Stimulated activated CD8-positive, alpha-beta memory T cell treated with anti-CD3 and anti-CD28 coated beads, Interleukin-15, amount 100 ng/mL, for 48 hours (primary cell): ENCODE data around the gene ERICH4.

ENCODE experiments used
- DNase-seq, 2 donors: peaks; one replicate each; pipeline ENCODE4 v3.0.0-alpha.2; 2020; ENCODE audit warnings: low read depth in 2 of 2

The ERICH4 gene

DNA sequence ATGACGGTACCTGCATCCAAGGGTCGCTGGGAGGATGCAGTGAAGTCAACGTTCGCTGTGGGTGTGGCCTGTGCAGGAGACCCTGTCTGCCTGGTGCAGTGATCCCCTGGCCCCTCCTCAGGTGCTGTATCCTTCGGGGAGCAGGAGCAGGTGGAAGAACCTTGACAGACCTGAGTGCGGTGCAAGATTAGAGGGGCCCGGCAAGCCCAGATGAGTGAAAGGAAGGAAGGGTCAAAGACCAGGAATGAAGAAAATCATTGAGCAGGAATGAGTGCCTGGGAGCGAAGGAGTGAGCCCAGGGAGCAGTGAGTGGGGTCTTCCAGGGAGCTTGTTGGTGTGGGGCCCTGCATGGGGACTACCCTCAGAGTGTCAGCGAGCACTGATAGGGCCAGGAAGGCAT is 28.5 kb upstream of the ERICH4 start:
- DNase-seq, result no peak

DNA sequence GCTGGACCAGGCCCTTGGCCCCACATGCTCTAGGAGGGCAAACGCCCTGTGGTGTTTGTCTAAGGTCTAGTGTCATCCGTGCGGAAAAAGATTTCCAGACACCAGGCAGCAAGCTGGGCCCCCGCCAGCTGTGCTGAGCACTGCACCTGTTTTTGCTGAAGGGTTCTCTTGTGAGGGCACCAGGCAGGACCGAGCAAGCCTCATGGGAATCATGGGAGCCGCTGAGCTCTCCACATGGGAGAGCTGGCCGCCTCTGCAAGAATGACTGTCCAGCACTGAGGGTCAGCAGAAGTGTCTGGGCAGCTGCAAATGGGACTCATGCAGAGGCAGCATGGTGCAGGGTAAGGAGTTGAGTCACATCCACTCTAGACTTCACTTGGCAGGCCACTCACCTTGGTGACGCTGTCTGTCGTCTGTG is 27.8 kb upstream of the ERICH4 start:
- DNase-seq, result no peak

DNA sequence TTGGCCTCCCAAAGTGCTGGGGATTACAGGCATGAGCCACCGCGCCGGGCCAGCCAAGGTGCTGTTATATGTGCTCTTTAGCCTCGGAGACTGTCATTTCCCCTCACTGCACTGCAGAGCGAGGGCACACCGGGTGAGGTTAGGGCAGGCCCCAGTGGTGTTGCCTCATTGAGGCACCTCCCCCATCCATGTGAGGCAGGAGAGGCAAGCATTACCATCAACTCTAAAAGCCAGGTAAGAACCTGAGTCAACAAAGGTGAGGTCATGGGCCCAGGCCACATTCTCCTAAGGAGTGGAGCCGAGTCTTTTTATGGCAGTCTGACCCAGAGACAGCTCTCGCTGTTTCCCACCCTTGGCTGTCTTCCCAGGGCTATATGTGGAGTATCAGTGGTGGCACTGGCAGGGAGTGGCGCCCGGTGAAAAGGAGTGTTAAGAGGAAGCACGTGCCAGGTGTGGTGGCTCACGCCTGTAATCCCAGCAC is 26.7 kb upstream of the ERICH4 start:
- DNase-seq, result no peak

DNA sequence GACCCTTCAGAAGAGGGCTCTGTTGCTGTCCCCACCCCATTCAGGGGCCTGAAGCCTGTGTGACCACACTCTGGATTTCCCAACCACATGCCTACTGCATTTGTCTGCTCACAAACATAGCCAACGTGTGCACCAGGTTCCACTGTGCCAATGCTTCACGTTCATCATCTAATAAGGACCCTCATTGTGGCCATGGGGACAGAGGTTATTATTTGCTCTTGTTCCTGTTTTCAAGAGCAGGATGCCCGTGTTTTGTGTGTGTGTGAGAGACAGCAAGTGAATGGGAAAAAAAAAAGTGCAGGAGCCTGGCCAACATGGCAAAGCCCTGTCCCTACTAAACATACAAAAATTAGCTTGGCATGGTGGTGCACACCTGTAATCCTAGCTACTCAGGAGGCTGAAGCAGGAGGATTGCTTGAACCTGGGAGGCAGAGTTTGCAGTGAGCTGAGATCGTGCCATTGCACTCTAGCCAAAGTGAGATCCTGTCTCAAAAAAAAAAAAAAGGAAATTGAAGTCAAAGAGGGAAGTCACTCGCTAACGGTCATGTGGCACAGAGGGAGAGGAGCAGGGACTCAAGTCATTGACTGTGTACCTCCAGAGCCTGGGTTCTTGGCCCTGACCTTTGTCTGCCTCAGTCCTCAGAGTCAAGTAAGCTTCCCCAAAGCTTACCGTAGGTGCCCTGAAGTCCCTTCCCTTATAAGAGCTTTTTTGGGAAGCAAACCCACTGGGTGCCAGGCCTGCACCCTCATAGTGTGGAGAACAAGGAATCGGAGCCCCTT is 22.7 kb upstream of the ERICH4 start:
- no peak for DNase-seq

DNA sequence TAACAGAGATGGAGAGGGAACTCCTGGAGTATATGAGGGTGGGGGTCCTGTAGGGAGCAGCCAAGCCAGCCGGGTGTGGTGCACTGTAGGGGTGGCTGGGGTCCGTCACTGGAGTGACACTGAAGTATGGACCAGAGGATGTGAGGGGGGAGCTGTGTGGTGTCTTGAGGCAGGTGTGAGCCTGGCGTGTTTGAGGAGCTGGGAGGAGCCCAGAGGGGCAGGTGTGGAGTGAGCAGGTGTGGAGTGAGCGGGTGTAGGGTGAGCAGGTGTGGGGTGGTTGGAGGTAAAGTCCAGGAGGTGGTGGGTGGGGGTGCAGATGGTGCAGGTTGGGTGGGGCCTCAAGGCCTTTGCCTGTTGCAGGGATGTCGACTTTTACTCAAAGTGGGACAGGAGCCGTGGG is 21.6 kb upstream of the ERICH4 start:
- DNase-seq, result no peak

DNA sequence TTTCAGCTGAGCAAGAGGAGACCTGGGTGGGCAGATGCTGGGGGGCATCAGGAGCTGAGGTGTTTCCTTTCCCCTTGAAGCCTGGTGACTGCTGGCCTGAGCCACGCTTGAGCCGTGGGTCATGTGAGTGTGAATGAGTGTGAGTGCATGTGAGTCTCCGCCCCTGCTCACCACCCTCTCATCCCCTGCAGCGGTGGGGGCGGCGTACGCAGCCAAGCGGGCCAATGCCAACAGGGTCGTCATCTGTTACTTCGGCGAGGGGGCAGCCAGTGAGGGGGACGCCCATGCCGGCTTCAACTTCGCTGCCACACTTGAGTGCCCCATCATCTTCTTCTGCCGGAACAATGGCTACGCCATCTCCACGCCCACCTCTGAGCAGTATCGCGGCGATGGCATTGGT is 21.0 kb upstream of the ERICH4 start:
- DNase-seq, result no peak

DNA sequence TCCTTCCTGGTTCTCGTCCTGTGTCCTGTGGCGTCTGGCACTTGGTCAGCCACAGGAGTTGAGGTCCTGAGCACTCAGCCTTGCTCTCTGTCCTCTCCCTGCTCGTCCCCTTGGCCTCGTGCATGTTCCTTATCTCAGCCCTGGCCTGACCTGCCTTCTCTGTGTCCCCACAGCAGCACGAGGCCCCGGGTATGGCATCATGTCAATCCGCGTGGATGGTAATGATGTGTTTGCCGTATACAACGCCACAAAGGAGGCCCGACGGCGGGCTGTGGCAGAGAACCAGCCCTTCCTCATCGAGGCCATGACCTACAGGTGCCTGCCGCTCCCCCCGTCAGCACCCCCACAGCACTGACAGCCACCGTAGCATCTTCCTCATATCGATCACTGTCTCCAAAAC is 20.5 kb upstream of the ERICH4 start:
- DNase-seq, result no peak

DNA sequence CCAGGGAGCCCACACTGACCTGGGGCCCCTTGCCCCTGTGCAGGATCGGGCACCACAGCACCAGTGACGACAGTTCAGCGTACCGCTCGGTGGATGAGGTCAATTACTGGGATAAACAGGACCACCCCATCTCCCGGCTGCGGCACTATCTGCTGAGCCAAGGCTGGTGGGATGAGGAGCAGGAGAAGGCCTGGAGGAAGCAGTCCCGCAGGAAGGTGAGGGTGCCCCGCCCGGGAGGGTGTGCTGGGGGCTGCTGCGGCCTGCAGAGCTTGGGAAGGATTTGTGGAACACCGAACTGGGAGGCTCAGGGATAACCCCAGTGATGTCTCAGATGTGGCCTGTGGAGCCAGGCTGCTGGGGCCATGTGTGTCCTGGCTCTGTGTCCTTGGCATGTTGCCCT is 20.0 kb upstream of the ERICH4 start:
- DNase-seq, result no peak

DNA sequence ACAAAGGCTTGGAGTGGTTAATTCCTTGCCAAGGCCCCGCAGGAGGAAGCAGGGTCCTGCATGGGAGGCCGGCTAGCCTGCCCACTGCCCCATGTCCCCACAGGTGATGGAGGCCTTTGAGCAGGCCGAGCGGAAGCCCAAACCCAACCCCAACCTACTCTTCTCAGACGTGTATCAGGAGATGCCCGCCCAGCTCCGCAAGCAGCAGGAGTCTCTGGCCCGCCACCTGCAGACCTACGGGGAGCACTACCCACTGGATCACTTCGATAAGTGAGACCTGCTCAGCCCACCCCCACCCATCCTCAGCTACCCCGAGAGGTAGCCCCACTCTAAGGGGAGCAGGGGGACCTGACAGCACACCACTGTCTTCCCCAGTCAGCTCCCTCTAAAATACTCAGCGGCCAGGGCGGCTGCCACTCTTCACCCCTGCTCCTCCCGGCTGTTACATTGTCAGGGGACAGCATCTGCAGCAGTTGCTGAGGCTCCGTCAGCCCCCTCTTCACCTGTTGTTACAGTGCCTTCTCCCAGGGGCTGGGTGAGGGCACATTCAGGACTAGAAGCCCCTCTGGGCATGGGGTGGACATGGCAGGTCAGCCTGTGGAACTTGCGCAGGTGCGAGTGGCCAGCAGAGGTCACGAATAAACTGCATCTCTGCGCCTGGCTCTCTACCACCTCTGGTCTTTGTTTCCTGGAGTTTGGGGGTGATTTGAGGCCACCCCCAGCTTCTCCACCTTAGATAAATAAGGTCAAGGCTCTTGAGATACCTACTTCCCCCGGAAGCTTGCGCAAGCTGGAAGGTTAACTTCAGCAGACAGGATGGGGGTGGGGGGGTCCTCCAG is 18.4 kb upstream of the ERICH4 start:
- no peak for DNase-seq

DNA sequence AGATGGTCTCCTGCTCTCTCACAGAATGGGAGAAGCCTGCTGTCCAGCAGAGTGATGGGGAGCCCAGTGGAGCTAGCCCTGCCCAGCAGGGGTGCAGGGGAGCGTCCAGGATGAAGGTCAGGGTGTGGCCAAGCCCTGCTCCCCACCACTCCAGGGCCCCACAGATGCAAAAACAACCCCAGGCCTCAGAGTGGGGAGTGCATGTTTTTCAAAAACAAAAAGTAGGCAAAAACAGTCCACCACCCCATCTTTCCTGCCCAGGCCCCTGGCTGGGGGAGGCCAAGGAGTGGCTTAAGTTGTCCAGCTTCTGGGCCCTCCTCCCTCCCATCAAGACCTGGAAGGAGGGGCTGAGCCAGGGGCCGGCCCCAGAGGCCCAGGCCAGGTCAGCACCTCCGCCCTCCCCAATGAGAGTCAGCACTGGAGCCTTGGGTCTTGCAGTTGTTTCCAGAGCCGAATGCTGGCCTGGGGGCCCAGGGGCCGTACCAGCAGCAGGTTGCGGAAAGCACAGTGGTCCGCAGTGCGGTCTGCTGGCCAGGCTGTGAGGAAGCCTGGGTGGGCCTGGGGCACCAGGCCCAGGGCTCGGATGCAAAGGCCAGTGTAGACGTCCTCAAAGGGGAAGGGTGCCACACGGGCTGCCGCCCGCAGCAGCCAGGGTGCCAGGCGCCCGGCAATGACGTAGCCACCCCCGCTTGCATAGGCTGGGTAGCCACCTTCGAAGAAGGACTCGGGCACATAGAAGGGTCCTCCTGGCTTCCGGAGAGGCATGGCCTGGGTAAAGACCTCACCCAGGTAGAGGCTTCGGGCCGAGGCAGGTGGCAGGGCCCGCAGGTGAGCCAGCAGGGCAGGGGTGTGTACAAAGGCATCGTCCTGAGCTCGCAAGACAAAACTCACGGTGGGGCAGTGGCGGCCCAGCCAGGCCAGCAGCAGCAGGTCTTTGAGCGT is 17.5 kb upstream of the ERICH4 start:
- DNase-seq, result no peak

DNA sequence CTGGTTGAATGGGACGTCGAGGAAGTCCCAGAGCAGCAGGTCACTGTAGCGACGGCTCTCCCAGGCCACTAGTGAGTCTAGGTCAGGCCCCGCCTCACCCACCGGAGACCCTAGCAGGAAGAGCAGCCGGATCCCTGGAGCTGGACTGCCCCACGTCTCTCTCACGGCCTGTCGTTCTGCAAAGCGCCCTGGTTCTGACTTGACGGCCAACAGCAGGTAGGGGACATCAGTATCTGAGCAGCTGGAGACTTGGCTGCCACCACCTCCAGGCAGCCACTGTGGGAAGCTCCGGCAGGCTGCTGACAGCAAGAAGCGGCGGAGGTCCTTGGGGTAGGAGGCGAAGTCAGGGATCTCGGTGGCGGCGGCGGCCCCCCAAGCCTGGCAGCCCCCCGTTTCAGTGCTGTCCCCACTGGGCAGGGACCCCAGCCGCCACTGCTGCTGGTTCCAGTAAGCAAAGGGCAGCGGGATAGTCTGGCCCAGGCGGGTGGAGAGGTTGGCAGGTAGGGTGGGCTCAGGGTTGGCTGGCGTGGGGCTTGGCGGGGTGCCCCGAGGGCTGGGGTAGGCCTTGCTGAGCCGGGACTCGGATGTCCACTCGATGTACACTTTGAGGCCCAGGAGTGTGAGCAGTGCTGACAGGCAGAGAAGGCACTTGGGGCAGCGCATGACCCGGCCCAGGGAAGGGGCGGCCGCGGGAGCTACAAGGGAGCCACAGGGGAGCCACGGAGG is 16.7 kb upstream of the ERICH4 start:
- DNase-seq, result no peak

DNA sequence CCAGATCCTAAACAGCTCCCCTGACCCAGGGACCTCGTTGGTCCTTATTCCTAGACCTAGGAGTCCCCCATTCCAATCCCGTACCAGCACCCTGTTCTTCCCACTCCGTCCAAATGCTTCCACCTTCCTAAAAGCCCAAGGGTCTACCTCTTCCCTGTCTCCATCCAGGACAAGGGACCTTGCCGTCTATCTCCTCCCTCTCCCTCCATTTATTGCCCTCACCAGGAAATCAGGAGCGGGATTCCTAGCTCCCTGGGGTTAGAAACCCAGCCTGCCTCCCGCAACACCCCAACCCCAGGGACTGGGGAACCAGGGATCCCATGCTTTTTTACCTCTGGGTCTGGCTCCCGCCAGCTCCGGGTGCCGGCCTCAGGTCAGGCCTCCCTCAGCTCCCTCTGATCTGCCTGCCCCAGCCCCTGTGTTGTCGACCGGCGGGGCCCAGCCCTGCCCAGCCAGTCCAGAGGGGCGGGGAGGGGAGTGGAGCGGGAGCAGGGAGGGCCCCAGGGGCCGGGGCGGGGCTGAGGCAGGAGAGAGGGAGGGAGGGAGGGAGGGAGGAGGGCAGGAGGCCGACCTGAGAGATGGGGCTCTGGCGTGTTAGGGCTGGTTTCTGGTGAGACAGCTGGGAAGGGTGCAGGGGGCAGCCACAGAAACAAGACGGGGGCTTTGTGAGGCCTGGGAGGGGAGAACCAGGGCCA is 15.9 kb upstream of the ERICH4 start, which contains the start of gene B3GNT8:
TSS of gene B3GNT8 (minus strand) at position 423 of the 695 bp plus-strand sequence. CDS start 596 bp downstream, outside the sequence.
- peak; percentile 38 to 44 for DNase-seq

DNA sequence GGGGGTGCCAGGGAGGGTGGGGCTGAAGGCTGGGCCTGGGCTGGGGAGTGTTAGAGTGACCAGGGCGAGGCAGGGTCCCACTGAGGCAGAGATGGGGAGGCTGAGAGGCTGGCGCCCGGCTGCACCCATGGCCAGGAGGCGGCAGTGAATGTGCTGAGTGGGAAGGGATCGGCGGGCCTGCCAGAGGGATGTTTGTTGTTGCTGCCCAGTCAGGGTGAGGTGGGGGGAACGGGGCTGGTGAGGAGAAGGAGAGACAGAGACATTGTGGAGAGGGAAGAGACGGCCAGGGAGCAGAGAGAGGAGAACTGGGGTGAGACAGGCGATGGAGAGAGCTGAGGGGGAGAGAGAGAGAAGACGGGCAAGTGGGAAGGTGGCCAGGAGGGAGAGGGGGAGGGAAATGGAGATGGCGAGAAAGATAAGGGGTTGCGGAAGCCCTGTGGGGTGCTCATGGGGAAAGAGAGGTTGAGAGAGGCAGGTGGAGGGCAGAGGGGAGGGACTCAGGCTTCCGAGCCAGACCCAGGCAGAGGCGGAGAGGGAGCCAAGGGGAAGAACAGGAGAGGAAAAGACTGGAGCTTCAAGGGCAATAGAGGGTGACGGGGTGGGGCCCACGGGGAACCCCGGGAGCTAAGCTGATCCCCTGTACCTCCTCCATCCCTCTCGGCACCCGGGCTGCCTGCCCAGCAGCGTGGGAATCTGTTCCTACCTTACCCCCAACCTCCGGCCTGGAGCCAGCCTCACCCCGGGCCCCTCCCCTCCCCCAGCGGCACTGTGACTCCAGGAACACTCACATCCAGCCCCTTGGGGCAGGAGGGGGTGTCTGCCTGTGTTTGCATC is 15.1 kb upstream of the ERICH4 start:
- peak in 1 of 2 donors; percentile 18 for DNase-seq

DNA sequence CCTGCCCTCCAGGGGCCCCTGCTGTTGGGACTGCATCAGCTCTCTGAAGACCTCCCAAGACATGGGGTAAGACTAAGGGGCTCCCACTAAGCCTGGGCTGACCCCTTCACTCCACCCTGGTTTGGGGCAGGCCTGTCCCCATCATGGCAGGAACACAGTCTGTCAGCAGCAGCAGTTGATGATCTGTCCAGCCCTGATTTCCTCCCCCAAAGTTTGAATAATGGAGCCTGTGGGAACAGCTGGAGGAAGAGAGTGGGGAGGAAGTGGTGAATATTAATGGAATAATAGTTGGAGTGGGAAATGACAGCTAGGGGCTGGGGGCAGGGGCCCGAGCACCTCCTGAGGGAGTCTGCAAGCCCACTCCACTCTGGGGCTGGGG is 14.5 kb upstream of the ERICH4 start:
- no peak for DNase-seq

DNA sequence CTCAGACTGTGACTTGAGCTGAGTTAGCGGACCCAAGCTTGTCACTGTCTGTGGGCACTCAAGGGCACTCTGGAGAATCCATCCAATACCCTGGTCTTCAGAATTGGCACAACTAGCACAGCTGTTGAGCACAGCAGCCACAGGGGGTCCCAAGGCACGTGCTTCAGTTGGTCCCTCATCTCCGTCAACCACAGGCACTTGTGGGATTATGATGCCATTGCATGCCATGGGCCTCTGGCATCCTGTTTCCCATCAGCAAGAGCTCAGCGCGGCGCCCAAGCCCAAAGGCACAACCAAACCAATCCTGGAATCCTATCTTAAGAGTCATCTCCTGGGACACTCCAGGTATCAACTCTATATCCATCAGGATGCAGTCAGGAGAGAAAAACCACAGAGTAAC is 12.0 kb upstream of the ERICH4 start:
- DNase-seq, result no peak

DNA sequence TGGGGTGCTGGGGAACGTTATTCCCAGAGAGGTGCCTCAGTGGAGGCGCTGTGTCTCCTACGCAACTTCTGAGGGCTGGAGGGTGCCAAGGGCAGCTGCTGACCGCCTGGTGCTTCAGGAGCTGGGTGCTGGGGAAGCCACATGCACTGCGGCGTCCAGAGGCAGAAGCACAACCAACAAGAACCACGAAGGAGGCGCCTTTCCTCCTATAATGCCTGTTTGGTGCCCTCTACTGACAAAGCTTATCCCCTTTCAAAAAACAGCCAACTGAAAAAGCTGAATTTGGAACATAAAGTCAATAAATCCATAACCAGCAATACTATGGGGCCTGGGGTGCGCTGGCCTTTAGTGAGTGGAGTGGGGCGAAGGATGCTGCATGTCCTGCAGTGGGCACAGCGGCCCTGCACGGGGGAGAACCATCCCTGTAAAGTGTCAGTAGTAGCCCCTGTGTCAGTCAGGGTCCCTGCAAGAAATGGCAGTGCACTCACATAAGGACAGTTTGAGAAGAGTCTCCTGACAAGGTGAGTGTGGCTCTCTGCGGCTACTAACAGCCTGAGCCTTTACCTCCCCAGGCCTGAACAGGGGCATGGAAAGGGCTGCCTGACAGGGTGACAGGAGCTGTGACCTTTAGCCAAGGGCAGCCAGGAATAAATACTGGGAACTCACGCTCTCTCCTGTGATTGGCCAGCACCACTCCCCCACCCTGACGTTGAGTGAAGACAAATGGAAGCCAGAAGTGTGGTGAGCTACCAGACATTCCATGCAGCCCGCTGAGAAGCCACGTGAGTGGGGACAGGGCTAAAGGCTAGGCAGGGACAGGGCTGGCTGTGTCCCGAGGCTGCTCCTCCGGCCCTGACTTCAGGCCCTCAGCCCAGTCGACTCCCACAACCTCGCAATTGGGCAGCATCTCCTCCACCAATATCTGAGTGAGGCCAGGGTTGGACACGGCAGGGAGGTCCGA is 11.2 kb upstream of the ERICH4 start:
- no peak for DNase-seq

DNA sequence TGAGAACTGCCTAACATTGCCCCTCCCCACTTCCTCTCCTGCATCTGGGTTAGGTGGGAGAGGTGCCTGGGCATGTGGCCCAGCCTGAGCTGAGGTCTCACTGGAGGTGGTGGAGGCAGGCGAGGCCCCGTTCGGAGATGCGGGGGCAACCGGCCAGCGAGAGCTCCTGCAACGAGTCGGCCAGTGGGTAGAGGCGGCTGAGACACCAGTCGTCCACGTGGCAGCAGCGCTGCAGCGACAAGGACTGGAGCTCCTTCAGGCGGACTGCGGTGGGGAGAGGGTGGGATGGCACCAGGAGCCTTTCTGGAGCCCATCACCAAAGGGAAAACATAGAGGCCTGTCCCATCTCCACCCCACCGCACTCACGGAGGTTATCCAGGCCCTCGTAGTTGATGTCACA is 9.8 kb upstream of the ERICH4 start:
- no peak for DNase-seq

DNA sequence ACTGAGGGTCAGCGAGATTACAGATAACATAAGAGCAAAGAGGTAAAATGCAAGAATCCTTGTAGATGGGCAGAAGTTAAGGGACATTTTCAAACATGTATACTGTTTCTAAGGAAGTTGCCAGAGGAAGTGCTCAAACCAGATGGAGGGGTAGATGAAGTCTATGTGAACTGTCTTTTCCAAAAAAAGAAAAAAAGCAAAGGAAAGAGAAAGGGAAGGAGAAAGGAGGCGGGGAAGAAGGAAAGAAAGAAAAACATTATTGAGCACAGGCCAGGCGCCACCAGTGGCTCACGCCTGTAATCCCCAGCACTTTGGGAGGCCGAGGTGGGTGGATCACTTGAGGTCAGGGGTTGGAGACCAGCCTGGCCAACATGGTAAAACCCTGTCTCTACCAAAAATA is 8.5 kb upstream of the ERICH4 start:
- DNase-seq, result no peak
